Muscle layer of colon (tissue), 2 donors: ENCODE measurements around the gene MRO.

Experiments used
- H3K27ac ChIP-seq: one replicate; pipeline ENCODE4 v1.7.0; 2013; ENCODE audit warnings: low read depth, mild to moderate bottlenecking, low read length, moderate library complexity
- H3K27me3 ChIP-seq, 2 donors: one replicate each; pipeline ENCODE4 v1.7.0; 2013; ENCODE audit warnings: low read length in 2 of 2, mild to moderate bottlenecking in 2 of 2; ENCODE audit not compliant: insufficient read depth in 2 of 2, control insufficient read depth in 1 of 2
- H3K36me3 ChIP-seq: one replicate; pipeline ENCODE4 v1.7.0; 2013; ENCODE audit warnings: mild to moderate bottlenecking, low read length; ENCODE audit not compliant: insufficient read depth
- H3K4me1 ChIP-seq: one replicate; pipeline ENCODE4 v1.7.0; 2013; ENCODE audit warnings: mild to moderate bottlenecking, low read length; ENCODE audit not compliant: insufficient read depth
- H3K4me3 ChIP-seq, 2 donors: one replicate each; pipeline ENCODE4 v1.7.0; 2013; ENCODE audit warnings: low read length in 2 of 2, low read depth in 1 of 2, mild to moderate bottlenecking in 1 of 2, moderate library complexity in 1 of 2
- H3K9ac ChIP-seq: one replicate; pipeline ENCODE4 v1.7.0; 2013; ENCODE audit warnings: low read length
- H3K9me3 ChIP-seq: one replicate; pipeline ENCODE4 v1.7.0; 2013; ENCODE audit warnings: mild to moderate bottlenecking, low read length
- donor health status: abdominal sarcoma.
- donor health status: Adenocarcinoma of cecum.

The MRO gene

DNA sequence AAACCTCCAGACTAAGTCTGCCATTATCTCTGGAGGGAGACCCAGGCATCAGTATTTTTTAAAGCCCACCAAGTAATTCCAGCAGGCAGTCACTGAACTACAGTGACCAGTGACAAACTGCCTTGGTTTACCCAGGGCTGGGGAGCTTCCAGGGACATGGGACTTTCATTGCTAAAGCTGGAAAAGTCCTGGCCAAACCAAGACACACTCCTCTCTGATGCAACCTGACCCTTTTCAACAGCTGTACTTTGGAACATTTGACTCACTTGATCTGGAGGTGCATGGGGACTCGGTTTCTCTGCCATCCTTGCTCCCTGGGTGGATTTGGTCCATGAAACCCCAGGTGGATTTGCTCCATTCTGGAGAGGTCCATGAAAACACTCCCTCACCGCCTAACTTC is 7.0 kb downstream of the MRO start:
- Histone ChIP-seq H3K36me3 (no peaks in the 10 kb centered on the region), H3K4me3 (no peak overlapping the region), H3K27me3 (no peaks in the 10 kb centered on the region), H3K9ac (no peak overlapping the region), H3K4me1 (no peaks in the 10 kb centered on the region), H3K9me3 (no peaks in the 10 kb centered on the region), H3K27ac (no peak overlapping the region)

- Histone ChIP-seq H3K9me3 (no peaks in the 10 kb centered on the region), H3K27ac (no peak overlapping the region), H3K4me1 (no peaks in the 10 kb centered on the region), H3K4me3 (no peak overlapping the region), H3K27me3 (no peaks in the 10 kb centered on the region), H3K36me3 (no peaks in the 10 kb centered on the region), H3K9ac (no peak overlapping the region)
Measured at GRCh38 chr18:50807176-50807575, 12.6 kb downstream of the MRO start.

- no peaks in the 10 kb centered on the region for H3K4me1 ChIP-seq
- H3K36me3 ChIP-seq = no peaks in the 10 kb centered on the region
- no peaks in the 10 kb centered on the region for H3K9me3 ChIP-seq
- no peaks in the 10 kb centered on the region for H3K27me3 ChIP-seq
- no peak overlapping the region for H3K4me3 ChIP-seq
- no peak overlapping the region for H3K9ac ChIP-seq
- H3K27ac ChIP-seq = no peak overlapping the region
Measured at GRCh38 chr18:50806208-50806616, 13.6 kb downstream of the MRO start.

DNA sequence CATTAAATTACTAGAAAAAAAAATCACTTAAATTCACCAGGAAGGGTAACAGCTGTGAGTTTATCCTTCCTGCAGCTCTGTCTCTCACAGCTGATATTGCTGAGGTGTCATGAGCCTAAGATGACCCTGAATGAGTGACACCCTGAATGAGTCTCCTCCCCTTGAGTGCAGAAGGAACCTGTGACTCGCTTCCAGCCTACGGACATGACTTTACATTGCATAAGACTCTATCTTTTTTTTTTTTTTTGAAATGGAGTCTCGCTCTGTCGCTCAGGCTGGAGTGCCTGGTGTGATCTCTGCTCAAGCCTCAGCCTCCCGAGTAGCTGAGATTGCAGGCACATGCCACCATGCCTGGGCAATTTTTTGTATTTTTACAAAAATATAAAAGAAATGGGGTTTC is 14.1 kb downstream of the MRO start:
- H3K9me3 ChIP-seq = no peaks in the 10 kb centered on the region
- no peak overlapping the region for H3K27ac ChIP-seq
- no peak overlapping the region for H3K4me3 ChIP-seq
- no peak overlapping the region for H3K9ac ChIP-seq
- no peaks in the 10 kb centered on the region for H3K4me1 ChIP-seq
- H3K36me3 ChIP-seq = no peaks in the 10 kb centered on the region
- no peaks in the 10 kb centered on the region for H3K27me3 ChIP-seq

DNA sequence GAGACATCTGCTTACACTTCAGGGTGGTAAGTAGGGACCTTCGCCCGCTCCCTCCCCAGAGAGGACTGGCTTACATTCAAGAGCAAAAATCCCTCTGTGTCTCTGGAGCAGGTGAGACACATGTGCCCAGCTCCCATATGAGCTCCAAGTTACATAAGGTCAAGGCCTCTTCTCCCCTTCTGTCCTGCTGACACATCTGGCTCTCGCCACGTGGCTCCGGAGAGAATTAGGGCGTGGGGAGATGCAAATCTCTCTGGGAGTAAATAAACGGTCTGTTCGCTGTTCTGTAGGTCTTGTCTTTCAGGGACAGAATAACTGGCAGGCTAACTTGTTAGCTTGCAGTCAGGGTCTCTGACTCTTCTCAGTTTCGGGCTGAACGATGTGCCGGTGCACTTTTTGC is 16.2 kb downstream of the MRO start:
- H3K4me1 ChIP-seq = no peaks in the 10 kb centered on the region
- no peak overlapping the region for H3K27ac ChIP-seq
- no peak overlapping the region for H3K9ac ChIP-seq
- no peaks in the 10 kb centered on the region for H3K36me3 ChIP-seq
- no peaks in the 10 kb centered on the region for H3K9me3 ChIP-seq
- H3K4me3 ChIP-seq = no peak overlapping the region
- no peaks in the 10 kb centered on the region for H3K27me3 ChIP-seq

- Histone ChIP-seq H3K4me1 (no peaks in the 10 kb centered on the region), H3K9ac (no peak overlapping the region), H3K27ac (no peak overlapping the region), H3K4me3 (no peak overlapping the region), H3K36me3 (no peaks in the 10 kb centered on the region), H3K27me3 (no peaks in the 10 kb centered on the region), H3K9me3 (no peaks in the 10 kb centered on the region)
Measured at GRCh38 chr18:50802141-50802540, 17.7 kb downstream of the MRO start.

DNA sequence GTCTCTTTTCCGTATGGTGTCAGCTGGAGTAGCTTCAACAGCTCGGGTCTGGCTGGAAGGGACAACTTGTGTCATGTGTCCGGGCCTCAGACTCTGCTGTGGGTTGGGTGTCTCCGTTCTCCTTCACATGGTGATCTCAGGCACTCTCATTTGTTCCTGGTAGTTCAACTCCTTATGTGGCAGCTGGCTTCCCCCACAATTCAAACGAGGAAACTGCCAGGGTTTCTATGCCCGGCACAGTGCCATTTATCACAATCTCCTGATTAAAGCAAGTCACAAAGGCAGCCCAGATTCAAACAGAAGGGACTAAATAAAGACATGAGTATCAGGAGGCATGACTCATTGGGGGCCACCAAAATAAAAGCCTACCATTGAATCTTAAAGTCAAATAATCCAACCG is 22.7 kb downstream of the MRO start:
- Histone ChIP-seq H3K4me1 (no peaks in the 10 kb centered on the region), H3K36me3 (no peaks in the 10 kb centered on the region), H3K27ac (no peak overlapping the region), H3K9me3 (no peaks in the 10 kb centered on the region), H3K27me3 (no peaks in the 10 kb centered on the region), H3K4me3 (no peak overlapping the region), H3K9ac (no peak overlapping the region)

DNA sequence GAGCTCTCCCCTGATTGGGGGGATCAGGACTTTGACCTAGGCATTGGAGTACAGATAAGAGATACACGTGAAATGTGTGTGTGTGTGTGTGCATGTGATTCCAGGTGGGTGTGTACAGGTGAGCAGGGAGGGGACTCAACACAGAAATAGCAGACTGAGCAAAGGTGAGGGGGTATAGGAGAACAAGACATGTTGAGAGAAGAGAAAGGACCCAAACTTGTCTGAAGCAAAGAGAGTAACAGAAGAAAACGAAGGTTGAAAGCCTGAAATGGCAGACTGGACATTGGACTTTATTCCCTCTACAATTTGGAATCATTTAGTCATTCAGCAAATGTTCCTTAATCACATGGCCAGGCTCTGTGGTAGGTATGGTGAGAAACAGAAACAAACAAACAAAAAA is 23.3 kb downstream of the MRO start:
- Histone ChIP-seq H3K9ac (no peak overlapping the region), H3K27ac (no peak overlapping the region)

GRCh38 chr18:50793641-50794565 is 25.9 kb downstream of the MRO start:
- Histone ChIP-seq H3K36me3 (no peaks in the 10 kb centered on the region), H3K9me3 (no peaks in the 10 kb centered on the region), H3K9ac (no peak overlapping the region), H3K27me3 (no peaks in the 10 kb centered on the region), H3K4me1 (no peaks in the 10 kb centered on the region), H3K4me3 (no peak overlapping the region), H3K27ac (no peak overlapping the region)

More for the DNA sequence above, 23.3 kb downstream of the MRO start:
- H3K36me3 ChIP-seq = no peaks in the 10 kb centered on the region
- no peak overlapping the region for H3K4me3 ChIP-seq
- no peaks in the 10 kb centered on the region for H3K4me1 ChIP-seq
- H3K9me3 ChIP-seq = no peaks in the 10 kb centered on the region
- no peaks in the 10 kb centered on the region for H3K27me3 ChIP-seq

- no peaks in the 10 kb centered on the region for H3K4me1 ChIP-seq
- no peaks in the 10 kb centered on the region for H3K27me3 ChIP-seq
- H3K4me3 ChIP-seq = no peak overlapping the region
- no peak overlapping the region for H3K27ac ChIP-seq
- H3K9ac ChIP-seq = no peak overlapping the region
- no peaks in the 10 kb centered on the region for H3K9me3 ChIP-seq
- H3K36me3 ChIP-seq = no peaks in the 10 kb centered on the region
Measured at GRCh38 chr18:50792885-50793284, 26.9 kb downstream of the MRO start.

DNA sequence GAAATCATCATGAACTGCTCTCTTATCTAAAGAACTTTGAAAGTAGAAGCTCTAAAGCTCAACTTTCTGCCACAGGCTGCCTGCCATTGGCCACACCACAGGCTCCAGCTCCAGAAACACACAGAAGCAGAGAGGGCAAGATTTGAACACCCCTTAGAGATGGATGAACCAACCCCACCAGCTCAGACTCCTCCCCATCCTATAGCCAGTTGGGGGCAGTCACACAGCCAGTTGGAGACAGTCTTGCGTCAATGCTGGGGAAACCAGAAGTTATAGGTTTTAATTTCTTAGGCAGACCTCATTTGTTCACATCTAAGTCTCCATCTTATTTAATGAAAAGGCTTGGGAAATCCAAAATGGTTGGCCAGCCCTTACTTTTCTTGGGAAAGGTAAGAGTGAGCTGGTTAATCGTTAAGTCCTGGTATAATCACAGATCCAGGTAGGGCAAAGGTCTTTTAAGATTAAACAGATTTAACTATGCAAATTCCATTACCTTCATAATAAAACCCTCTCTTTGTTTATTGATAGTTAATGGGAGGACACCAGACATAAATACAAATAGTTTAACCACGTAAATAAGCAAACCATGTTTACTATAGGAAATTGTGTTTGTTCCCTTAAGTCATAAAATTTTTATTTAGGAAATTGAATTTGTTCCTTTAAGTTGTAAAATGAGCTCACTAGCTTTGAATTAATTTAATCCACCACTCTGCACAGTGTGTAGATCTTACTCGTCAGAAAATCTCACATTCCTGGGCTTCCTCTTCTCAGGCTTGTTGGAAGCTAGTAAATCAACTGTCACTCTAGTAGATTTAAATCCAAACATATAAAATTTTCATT is 28.0 kb downstream of the MRO start:
- Histone ChIP-seq H3K9ac (no peak overlapping the region), H3K4me1 (no peaks in the 10 kb centered on the region), H3K9me3 (no peaks in the 10 kb centered on the region), H3K4me3 (no peak overlapping the region), H3K27me3 (no peaks in the 10 kb centered on the region), H3K36me3 (no peaks in the 10 kb centered on the region), H3K27ac (no peak overlapping the region)
